SK-N-SH (cell line): ENCODE results near the gene PDE4D.

Experiments
- GABPA ChIP-seq: IDR thresholded peaks from 2 replicates; pipeline ENCODE4 v1.4.0; 2012; ENCODE audit warnings: low read depth, mild to moderate bottlenecking
- POLR2AphosphoS5 ChIP-seq: IDR thresholded peaks from 2 replicates; pipeline ENCODE4 v1.6.1; 2012; ENCODE audit warnings: low read depth, low read length
- RCOR1 ChIP-seq: fragments of 150-350 bp; IDR thresholded peaks from 2 replicates; pipeline ENCODE4 v1.6.1; 2017; ENCODE audit warnings: antibody characterized with exemption, low read length
- YY1 ChIP-seq: IDR thresholded peaks from 2 replicates; pipeline ENCODE4 v1.4.0; 2012; ENCODE audit warnings: low read depth, mild to moderate bottlenecking
- TF ChIP-seq, protein P1 (sequence below): IDR thresholded peaks from 2 replicates; pipeline ENCODE4 v1.4.0; 2012; ENCODE audit warnings: low read depth
- TF ChIP-seq, protein P2 (sequence below): fragments of 200-600 bp; sonication (generic); IDR thresholded peaks from 2 replicates; pipeline ENCODE4 v1.6.1; 2017; ENCODE audit warnings: antibody characterized with exemption, mild to moderate bottlenecking, moderate library complexity

DNA sequence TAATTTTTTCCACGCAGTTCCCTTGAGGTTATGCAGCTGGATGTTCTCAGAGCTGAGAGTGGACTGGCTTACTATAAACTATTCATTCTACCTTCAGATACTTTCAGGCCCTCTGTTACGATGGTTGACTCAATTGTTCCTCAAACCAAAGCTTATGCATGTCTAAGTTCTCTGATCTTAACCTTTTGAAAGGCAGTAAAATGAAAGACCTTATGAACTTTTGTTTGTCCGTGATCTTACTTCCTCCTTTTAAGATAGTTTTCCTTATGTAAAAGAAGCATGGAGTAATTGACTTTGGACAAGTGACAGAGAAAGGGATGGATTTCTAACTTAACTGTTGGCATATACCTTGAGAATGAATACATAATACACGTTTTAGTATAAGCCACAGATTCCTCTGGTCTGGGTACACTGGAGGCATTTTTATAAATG lies 575.7 kb downstream of the PDE4D start:
- TF ChIP-seq YY1: no peak
- TF ChIP-seq, protein P1, sequence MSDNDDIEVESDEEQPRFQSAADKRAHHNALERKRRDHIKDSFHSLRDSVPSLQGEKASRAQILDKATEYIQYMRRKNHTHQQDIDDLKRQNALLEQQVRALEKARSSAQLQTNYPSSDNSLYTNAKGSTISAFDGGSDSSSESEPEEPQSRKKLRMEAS: no peak
- TF ChIP-seq, protein P2, sequence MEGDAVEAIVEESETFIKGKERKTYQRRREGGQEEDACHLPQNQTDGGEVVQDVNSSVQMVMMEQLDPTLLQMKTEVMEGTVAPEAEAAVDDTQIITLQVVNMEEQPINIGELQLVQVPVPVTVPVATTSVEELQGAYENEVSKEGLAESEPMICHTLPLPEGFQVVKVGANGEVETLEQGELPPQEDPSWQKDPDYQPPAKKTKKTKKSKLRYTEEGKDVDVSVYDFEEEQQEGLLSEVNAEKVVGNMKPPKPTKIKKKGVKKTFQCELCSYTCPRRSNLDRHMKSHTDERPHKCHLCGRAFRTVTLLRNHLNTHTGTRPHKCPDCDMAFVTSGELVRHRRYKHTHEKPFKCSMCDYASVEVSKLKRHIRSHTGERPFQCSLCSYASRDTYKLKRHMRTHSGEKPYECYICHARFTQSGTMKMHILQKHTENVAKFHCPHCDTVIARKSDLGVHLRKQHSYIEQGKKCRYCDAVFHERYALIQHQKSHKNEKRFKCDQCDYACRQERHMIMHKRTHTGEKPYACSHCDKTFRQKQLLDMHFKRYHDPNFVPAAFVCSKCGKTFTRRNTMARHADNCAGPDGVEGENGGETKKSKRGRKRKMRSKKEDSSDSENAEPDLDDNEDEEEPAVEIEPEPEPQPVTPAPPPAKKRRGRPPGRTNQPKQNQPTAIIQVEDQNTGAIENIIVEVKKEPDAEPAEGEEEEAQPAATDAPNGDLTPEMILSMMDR: no peak
- TF ChIP-seq POLR2AphosphoS5: no peak
- TF ChIP-seq GABPA: no peak
- no peak for TF ChIP-seq RCOR1
